NCI-H345 treated with DMSO at 0.1 percent for 48 hours (cell line): Measurements from ENCODE around the gene TMEM236.

Experiments
- DNase-seq: peaks from one replicate; lab custom pipeline; 2025; ENCODE audit not compliant: unreplicated experiment; lab: John Stamatoyannopoulos, UW

TMEM236 gene

GRCh38 chr10:17819836-17820235, 67.8 kb downstream of the TMEM236 start:
- no peak for DNase-seq

DNA sequence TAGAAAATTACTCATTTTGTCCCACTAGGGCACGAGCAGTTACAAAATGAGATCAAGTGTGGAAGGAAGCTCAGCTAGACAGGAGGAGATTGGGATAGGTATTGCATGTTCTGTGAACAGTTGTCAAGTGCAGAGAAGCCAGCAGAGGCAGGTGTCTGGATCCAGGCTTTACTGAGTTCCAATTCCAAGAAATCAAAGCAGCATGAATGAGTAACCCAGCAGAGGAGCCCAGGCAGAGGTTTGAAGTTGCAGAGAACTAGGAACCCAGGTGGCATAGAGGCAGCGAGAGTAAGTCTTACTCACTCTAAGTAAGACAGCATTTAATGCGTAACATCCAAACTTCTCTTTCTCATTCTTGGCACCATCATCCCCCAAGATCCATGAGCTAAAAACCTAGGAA, 68.9 kb downstream of the TMEM236 start:
- no peak for DNase-seq

GRCh38 chr10:17821893-17822292, 69.9 kb downstream of the TMEM236 start:
- no peak for DNase-seq

- DNase-seq: no peak
These were observed 79.3 kb downstream of the TMEM236 start for GRCh38 chr10:17831341-17831740.

- no peak for DNase-seq
These were observed 79.9 kb downstream of the TMEM236 start for GRCh38 chr10:17831896-17832295.

DNA sequence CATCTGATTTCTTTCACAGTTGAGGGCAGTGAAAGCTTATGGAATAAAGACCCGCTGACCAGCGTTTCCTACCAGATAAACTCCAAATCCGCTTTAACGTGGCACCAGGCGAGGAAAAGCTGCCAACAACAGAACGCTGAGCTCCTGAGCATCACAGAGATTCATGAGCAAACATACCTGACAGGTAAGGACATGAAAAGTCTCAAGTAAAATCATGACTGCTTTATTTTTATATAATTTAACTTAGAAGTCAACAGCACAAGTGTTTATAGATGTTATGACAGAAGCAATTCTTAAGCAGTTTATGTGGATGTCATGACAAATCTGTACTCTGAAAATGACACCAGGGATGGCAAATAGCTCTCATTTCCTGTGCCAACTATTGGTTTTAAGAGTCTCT, 81.7 kb downstream of the TMEM236 start:
- DNase-seq: no peak

- no peak for DNase-seq
These were observed 83.7 kb downstream of the TMEM236 start for GRCh38 chr10:17835688-17836087.

GRCh38 chr10:17836942-17837341, 84.9 kb downstream of the TMEM236 start:
- DNase-seq: no peak

GRCh38 chr10:17838080-17838648, 86.2 kb downstream of the TMEM236 start:
- no peak for DNase-seq

GRCh38 chr10:17841050-17841449, 89.0 kb downstream of the TMEM236 start:
- DNase-seq: no peak

- DNase-seq: no peak
These were observed 90.6 kb downstream of the TMEM236 start for GRCh38 chr10:17842641-17843040.

DNA sequence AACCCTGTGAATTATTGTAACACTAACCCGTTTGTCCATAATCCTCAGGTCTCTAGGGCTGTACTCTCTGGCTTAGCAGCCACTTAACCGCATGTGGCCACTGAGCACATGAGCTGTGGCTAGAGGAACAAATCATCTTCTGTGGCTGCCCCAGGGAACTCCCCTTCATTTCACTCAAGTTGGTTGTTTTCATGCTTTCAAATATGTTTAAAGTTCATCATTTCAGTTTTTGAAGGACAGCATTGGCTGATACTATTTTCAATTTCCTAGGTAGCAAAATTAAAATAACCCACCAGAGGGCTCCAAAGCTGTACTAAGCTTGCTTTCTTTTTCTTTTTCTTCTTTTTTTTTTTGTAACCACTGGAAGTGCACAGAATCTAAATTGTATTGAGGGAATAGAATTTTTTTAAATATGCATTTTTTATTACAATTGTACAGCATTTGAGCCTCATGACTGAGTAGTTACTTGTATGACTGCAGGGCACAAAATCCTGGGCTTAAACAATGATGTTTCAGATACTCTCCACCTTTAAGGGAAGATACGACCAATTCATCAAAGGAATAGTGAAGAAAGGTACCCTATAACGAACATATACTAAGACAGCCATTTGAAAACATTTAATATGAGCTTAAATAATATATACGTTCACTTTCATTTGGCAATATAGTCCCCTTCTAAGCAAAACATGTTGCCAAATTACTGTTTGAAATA, 95.7 kb downstream of the TMEM236 start:
- no peak for DNase-seq

- no peak for DNase-seq
These were observed 96.6 kb downstream of the TMEM236 start for GRCh38 chr10:17848646-17849045.
